DOHH2 (cell line): ENCODE data around the gene SLC35G1.

Experiments
- EZH2phosphoT487 ChIP-seq: fragments of 200-600 bp; sonication (generic); IDR thresholded peaks from 2 replicates; pipeline ENCODE4 v1.6.1; 2017; ENCODE audit warnings: borderline replicate concordance, mild to moderate bottlenecking, antibody characterized with exemption, low read length, moderate library complexity, mixed read lengths
- TF ChIP-seq, protein P1 (sequence below): fragments of 200-600 bp; sonication (generic); IDR thresholded peaks from one replicate; pipeline ENCODE4 v1.5.1; 2014; ENCODE audit warnings: antibody characterized with exemption, mild to moderate bottlenecking, low read depth, low read length; ENCODE audit not compliant: poor library complexity, severe bottlenecking

DNA sequence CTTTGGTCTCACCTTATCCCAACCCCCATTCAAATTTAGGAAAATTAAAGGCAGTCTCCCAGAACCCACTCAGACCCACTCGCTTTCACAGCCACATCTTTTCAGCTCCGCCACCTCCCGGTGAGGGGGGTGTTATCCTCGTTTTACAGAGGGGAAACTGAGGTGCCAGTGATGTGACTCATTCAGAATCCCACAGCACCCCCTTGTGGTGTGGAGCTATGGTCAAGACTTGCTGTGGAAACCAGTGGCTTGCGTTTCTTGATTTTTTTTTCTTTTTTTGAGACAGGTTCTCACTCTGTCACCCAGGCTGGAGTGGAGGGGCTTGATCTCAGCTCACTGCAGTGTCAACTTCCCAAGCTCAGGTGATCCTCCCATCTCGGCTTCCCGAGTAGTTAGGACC lies 27.6 kb downstream of the SLC35G1 start:
- TF ChIP-seq, protein P1, sequence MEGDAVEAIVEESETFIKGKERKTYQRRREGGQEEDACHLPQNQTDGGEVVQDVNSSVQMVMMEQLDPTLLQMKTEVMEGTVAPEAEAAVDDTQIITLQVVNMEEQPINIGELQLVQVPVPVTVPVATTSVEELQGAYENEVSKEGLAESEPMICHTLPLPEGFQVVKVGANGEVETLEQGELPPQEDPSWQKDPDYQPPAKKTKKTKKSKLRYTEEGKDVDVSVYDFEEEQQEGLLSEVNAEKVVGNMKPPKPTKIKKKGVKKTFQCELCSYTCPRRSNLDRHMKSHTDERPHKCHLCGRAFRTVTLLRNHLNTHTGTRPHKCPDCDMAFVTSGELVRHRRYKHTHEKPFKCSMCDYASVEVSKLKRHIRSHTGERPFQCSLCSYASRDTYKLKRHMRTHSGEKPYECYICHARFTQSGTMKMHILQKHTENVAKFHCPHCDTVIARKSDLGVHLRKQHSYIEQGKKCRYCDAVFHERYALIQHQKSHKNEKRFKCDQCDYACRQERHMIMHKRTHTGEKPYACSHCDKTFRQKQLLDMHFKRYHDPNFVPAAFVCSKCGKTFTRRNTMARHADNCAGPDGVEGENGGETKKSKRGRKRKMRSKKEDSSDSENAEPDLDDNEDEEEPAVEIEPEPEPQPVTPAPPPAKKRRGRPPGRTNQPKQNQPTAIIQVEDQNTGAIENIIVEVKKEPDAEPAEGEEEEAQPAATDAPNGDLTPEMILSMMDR: peak; percentile 80
- no peak for TF ChIP-seq EZH2phosphoT487
